SK-N-SH (cell line): ENCODE data around the gene ZNF33A. TPM values are rescaled to one million over a fixed set of nuclear protein-coding genes. Genes with fewer than 3 reads are reported as not detected.

Source experiments
- CTCF ChIA-PET: fragments of 300-600, 350-600 bp; formaldehyde crosslinking; extraction: SDS; loops from one replicate; lab custom pipeline; 2021; lab: Yijun Ruan, JAX
- POLR2A ChIA-PET: fragments of 350-600 bp; sonication (Branson Sonifier 250); formaldehyde crosslinking; extraction: SDS; loops from one replicate; lab custom pipeline; 2020; ENCODE audit warnings: antibody characterized with exemption, inconsistent platforms; lab: Yijun Ruan, JAX
- DNase-seq: peaks from one replicate; pipeline ENCODE4 v3.0.0; 2012
- H2AFZ ChIP-seq: fragments of 200-600 bp; sonication (generic); 2 replicates; pipeline ENCODE4 v1.8.1; 2016; ENCODE audit warnings: antibody characterized with exemption, mild to moderate bottlenecking, low read depth
- H3F3A ChIP-seq: fragments of 200-600 bp; sonication (generic); replicated peaks from 2 replicates; pipeline ENCODE3; 2016; ENCODE audit warnings: antibody characterized with exemption, mild to moderate bottlenecking; ENCODE audit not compliant: insufficient read depth
- H3K27ac ChIP-seq, 2 experiments: fragments of 200-500 bp in 1 of 2; fragments of 200-600 bp in 1 of 2; sonication (Bioruptor generic) in 1 of 2; sonication (generic), shearing (Covaris generic) in 1 of 2; 2 replicates each; pipeline versions ENCODE4 v1.5.1 to v1.6.1; 2014 to 2016; ENCODE audit warnings: low read depth in 2 of 2, inconsistent platforms in 1 of 2, low read length in 1 of 2, mild to moderate bottlenecking in 1 of 2, mixed read lengths in 1 of 2
- H3K27me3 ChIP-seq: fragments of 200-600 bp; sonication (generic), shearing (Covaris generic); 2 replicates; pipeline ENCODE4 v1.6.1; 2016; ENCODE audit warnings: mixed run types; ENCODE audit not compliant: insufficient read depth
- H3K36me3 ChIP-seq, 2 experiments: fragments of 200-500 bp in 1 of 2; fragments of 200-600 bp in 1 of 2; sonication (Bioruptor generic) in 1 of 2; sonication (generic) in 1 of 2; replicated peaks in 1 of 2; 2 replicates each; pipeline versions ENCODE3 to v1.5.1; 2014 to 2016; ENCODE audit warnings: low read length in 1 of 2, mild to moderate bottlenecking in 1 of 2; ENCODE audit not compliant: insufficient read depth in 2 of 2, control insufficient read depth in 1 of 2
- H3K4me1 ChIP-seq, 2 experiments: fragments of 200-500 bp in 1 of 2; fragments of 200-600 bp in 1 of 2; sonication (Bioruptor generic) in 1 of 2; sonication (generic), shearing (Covaris generic) in 1 of 2; 2 replicates each; pipeline versions ENCODE4 v1.5.1 to v1.6.1; 2014 to 2016; ENCODE audit warnings: low read depth in 1 of 2, low read length in 1 of 2, mixed run types in 1 of 2; ENCODE audit not compliant: insufficient read depth in 2 of 2, control insufficient read depth in 1 of 2
- H3K4me2 ChIP-seq: fragments of 200-600 bp; sonication (generic), shearing (Covaris generic); 2 replicates; pipeline ENCODE4 v1.6.1; 2017; ENCODE audit warnings: mixed run types
- H3K4me3 ChIP-seq, 2 experiments: fragments of 200-500 bp in 1 of 2; fragments of 200-600 bp in 1 of 2; sonication (Bioruptor generic) in 1 of 2; sonication (generic), shearing (Covaris generic) in 1 of 2; 2 replicates each; pipeline versions ENCODE4 v1.5.1 to v1.8.1; 2014 to 2016; ENCODE audit warnings: low read depth in 2 of 2, inconsistent platforms in 1 of 2, low read length in 1 of 2, mild to moderate bottlenecking in 1 of 2, mixed read lengths in 1 of 2, moderate library complexity in 1 of 2
- H3K79me2 ChIP-seq: fragments of 200-600 bp; sonication (generic); 2 replicates; pipeline ENCODE4 v1.8.1; 2017; ENCODE audit warnings: mild to moderate bottlenecking; ENCODE audit not compliant: insufficient read depth
- H3K9ac ChIP-seq: fragments of 200-600 bp; sonication (generic); 2 replicates; pipeline ENCODE4 v1.6.1; 2017; ENCODE audit warnings: mixed run types
- H3K9me2 ChIP-seq: fragments of 200-600 bp; sonication (generic); 2 replicates; pipeline ENCODE4 v1.6.1; 2017; ENCODE audit warnings: mixed run types
- H3K9me3 ChIP-seq: fragments of 200-600 bp; sonication (generic); 2 replicates; pipeline ENCODE4 v1.6.1; 2017; ENCODE audit warnings: mixed run types, mild to moderate bottlenecking, moderate library complexity
- H4K20me1 ChIP-seq: fragments of 200-600 bp; sonication (generic); 2 replicates; pipeline ENCODE4 v1.6.1; 2017; ENCODE audit warnings: mild to moderate bottlenecking, mixed run types; ENCODE audit not compliant: insufficient read depth
- CHD2 ChIP-seq: fragments of 150-350 bp; IDR thresholded peaks from 2 replicates; pipeline ENCODE4 v1.6.1; 2018; ENCODE audit warnings: low read length; ENCODE audit not compliant: partially characterized antibody
- CTCF ChIP-seq: fragments of 200-600 bp; sonication (generic); IDR thresholded peaks from 2 replicates; pipeline ENCODE4 v1.6.1; 2017; ENCODE audit warnings: antibody characterized with exemption, mild to moderate bottlenecking, moderate library complexity
- EP300 ChIP-seq, 2 experiments: IDR thresholded peaks; 2 replicates each; pipeline versions ENCODE4 v1.4.0 to v1.6.1; 2012; ENCODE audit warnings: borderline replicate concordance in 1 of 2, low read depth in 1 of 2, low read length in 1 of 2
- EZH2phosphoT487 ChIP-seq: fragments of 200-600 bp; sonication (generic); IDR thresholded peaks from 2 replicates; pipeline ENCODE4 v1.6.1; 2017; ENCODE audit warnings: low read depth, mixed run types, mild to moderate bottlenecking, antibody characterized with exemption, moderate library complexity, borderline replicate concordance
- JUND ChIP-seq: IDR thresholded peaks from 2 replicates; pipeline ENCODE4 v1.4.0; 2012
- MAX ChIP-seq: IDR thresholded peaks from 2 replicates; pipeline ENCODE4 v1.4.0; 2012; ENCODE audit warnings: low read depth
- MXI1 ChIP-seq: IDR thresholded peaks from 2 replicates; pipeline ENCODE4 v1.6.1; 2012; ENCODE audit warnings: mild to moderate bottlenecking, low read depth, low read length, improper control_type of control experiment
- NFIC ChIP-seq: IDR thresholded peaks from 2 replicates; pipeline ENCODE4 v1.4.0; 2012; ENCODE audit warnings: borderline replicate concordance
- PBX3 ChIP-seq: IDR thresholded peaks from 2 replicates; pipeline ENCODE4; 2012
- POLR2AphosphoS5 ChIP-seq: IDR thresholded peaks from 2 replicates; pipeline ENCODE4 v1.6.1; 2012; ENCODE audit warnings: low read depth, low read length
- RAD21 ChIP-seq: IDR thresholded peaks from 2 replicates; pipeline ENCODE4 v1.6.1; 2012; ENCODE audit warnings: mild to moderate bottlenecking, low read length
- SMC3 ChIP-seq: IDR thresholded peaks from 2 replicates; pipeline ENCODE4 v1.6.1; 2012; ENCODE audit warnings: low read depth, low read length, improper control_type of control experiment
- TCF12 ChIP-seq: IDR thresholded peaks from 2 replicates; pipeline ENCODE4 v1.4.0; 2012
- TEAD4 ChIP-seq: IDR thresholded peaks from 2 replicates; pipeline ENCODE4 v1.4.0; 2012; ENCODE audit warnings: mild to moderate bottlenecking, borderline replicate concordance; ENCODE audit not compliant: insufficient read depth
- ZBTB33 ChIP-seq: IDR thresholded peaks from 2 replicates; pipeline ENCODE4 v1.4.0; 2012; ENCODE audit warnings: low read depth, borderline replicate concordance
- WGBS: methylation state at CpG from one replicate; pipeline ENCODE4 v1.1.6; 2017; ENCODE audit warnings: low lambda C conversion rate; 5-methylcytosine and 5-hydroxymethylcytosine counted together
- polyA plus RNA-seq, 3 experiments: library from polyadenylated mRNA; depleted of rRNA; stranded (reverse); fragments of >200 nt; gene quantifications; 2 replicates each; pipeline ENCODE4 v1.2.3, GENCODE V29; 2012
- TF ChIP-seq, protein P1 (sequence below): fragments of 150-350 bp; IDR thresholded peaks from 2 replicates; pipeline ENCODE4 v1.6.1; 2017; ENCODE audit warnings: antibody characterized with exemption, low read length, low read depth, borderline replicate concordance

Gene ZNF33A
- polyA plus RNA-seq, 1 of the 3 experiments (the other 2 are of a cell fraction) = 5.7 TPM

GRCh38 chr10:38025283-38025682, 14.8 kb downstream of the ZNF33A start:
- no peak overlapping the region for H2AFZ ChIP-seq
- no peaks in the 10 kb centered on the region for H3K4me1 ChIP-seq
- H3K27ac ChIP-seq = no peak overlapping the region
- H3K27me3 ChIP-seq = no peaks in the 10 kb centered on the region
- no peak for TF ChIP-seq CTCF
- TF ChIP-seq NFIC = no peak
- TF ChIP-seq POLR2AphosphoS5 = no peak
- TF ChIP-seq TEAD4 = no peak
- TF ChIP-seq MAX = no peak
- TF ChIP-seq SMC3 = no peak
- no peak for TF ChIP-seq PBX3
- no peaks in the 10 kb centered on the region for H3F3A ChIP-seq
- 96% methylated on average over 3 of the region's 3 CpGs for WGBS
- H4K20me1 ChIP-seq = no peaks in the 10 kb centered on the region
- H3K36me3 ChIP-seq = peaks cover 44 to 56% of the 10 kb centered on the region in 2 experiments
- no peak for DNase-seq
- no peaks in the 10 kb centered on the region for H3K79me2 ChIP-seq
- H3K9me3 ChIP-seq = 0 out of 2 replicates have a peak, but pooled peaks cover under 1% of the 10 kb centered on the region
- H3K9ac ChIP-seq = no peak overlapping the region
- H3K9me2 ChIP-seq = no peaks in the 10 kb centered on the region
- POLR2A ChIA-PET = no interaction called here
- no peak overlapping the region for H3K4me3 ChIP-seq
- H3K4me2 ChIP-seq = no peak overlapping the region
- CTCF ChIA-PET = no interaction called here

- no peak for DNase-seq
- H3K27me3 ChIP-seq = no peaks in the 10 kb centered on the region
- H4K20me1 ChIP-seq = no peaks in the 10 kb centered on the region
- H3K27ac ChIP-seq = no peak overlapping the region
- H3K9me2 ChIP-seq = no peaks in the 10 kb centered on the region
- ChIA-PET POLR2A (no interaction called here), CTCF (interaction anchor here (1.0 kb wide), 1 partner anchor 51 kb away, joined by 3 read pairs; the partner anchor contains the start of gene ZNF25)
- TF ChIP-seq EZH2phosphoT487 = no peak
- TF ChIP-seq SMC3 = no peak
- TF ChIP-seq ZBTB33 = no peak
- TF ChIP-seq JUND = no peak
- no peak for TF ChIP-seq CHD2
- TF ChIP-seq EP300 (IDR thresholded peaks at IDR 0.05; ENCODE audit: borderline replicate concordance in 1 of 2, low read depth in 1 of 2, low read length in 1 of 2) = no peak
- TF ChIP-seq, protein P1, sequence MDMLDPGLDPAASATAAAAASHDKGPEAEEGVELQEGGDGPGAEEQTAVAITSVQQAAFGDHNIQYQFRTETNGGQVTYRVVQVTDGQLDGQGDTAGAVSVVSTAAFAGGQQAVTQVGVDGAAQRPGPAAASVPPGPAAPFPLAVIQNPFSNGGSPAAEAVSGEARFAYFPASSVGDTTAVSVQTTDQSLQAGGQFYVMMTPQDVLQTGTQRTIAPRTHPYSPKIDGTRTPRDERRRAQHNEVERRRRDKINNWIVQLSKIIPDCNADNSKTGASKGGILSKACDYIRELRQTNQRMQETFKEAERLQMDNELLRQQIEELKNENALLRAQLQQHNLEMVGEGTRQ = no peak
- TF ChIP-seq TEAD4 = no peak
- no peak for TF ChIP-seq TCF12
- no peak for TF ChIP-seq RAD21
- no peak for TF ChIP-seq MXI1
- WGBS = 95% methylated on average over 1 of the region's 1 CpG
- no peaks in the 10 kb centered on the region for H3F3A ChIP-seq
- peaks cover 40 to 43% of the 10 kb centered on the region in 2 experiments for H3K36me3 ChIP-seq
- H3K79me2 ChIP-seq = no peaks in the 10 kb centered on the region
- H3K4me2 ChIP-seq = no peak overlapping the region
- no peak overlapping the region for H3K4me3 ChIP-seq
- H3K9ac ChIP-seq = no peak overlapping the region
- H3K4me1 ChIP-seq = no peaks in the 10 kb centered on the region
- H3K9me3 ChIP-seq = no peaks in the 10 kb centered on the region
- no peak overlapping the region for H2AFZ ChIP-seq
These were observed 17.5 kb downstream of the ZNF33A start for GRCh38 chr10:38027986-38028385.
